SIG-M5 (cell line): Measurements from ENCODE around the gene ETV4.

Experiments
- DNase-seq: peaks from one replicate; lab custom pipeline; 2025; lab: John Stamatoyannopoulos, UW

The ETV4 gene

DNA sequence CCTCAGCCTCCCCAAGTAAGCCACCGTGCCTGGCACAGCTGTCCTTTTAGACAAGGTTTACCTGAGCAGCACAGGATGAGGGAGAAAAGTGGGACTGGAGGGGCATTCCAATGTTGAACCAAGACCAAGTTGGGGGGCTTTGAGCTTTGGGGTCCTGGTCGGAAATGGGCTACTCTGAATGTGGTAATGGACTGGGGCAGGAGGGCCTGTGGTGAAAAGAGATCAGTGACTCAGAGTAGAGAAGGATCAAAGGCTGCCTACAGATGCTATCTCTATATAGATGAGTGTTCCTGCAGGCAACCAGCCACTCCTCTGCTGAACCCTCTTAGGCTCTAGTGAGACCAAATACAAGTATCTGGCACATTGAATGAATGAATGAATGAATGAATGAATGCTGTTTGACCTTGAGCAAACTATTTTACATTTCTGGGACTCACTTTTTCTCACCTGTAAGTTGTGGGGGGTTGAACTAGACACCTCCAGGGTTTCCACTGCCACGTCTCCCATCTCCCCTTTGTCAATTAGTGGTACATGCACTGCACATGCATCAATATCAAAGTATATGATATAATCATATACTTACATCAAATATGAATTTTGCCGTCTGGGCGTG lies 26.3 kb upstream of the ETV4 start:
- DNase-seq, result no peak

DNA sequence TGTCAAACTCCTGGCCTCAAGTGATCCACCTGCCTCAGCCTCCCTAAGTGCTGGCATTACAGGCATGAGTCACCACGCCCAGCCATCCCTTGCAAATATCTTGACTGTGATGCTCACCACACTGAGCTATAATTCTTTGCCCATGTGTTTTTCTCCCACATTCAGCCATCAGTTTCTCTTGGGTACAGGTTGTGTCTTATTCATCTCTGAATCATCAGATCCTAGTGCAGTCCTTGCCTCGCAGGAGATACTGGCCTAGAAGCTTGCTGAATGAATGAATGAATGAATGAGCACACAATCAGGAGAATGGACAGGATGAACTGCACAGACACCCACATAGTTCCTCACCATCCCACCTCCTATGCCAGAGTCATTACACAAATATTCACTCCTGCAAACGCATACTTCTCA lies 24.4 kb upstream of the ETV4 start:
- DNase-seq, result no peak

DNA sequence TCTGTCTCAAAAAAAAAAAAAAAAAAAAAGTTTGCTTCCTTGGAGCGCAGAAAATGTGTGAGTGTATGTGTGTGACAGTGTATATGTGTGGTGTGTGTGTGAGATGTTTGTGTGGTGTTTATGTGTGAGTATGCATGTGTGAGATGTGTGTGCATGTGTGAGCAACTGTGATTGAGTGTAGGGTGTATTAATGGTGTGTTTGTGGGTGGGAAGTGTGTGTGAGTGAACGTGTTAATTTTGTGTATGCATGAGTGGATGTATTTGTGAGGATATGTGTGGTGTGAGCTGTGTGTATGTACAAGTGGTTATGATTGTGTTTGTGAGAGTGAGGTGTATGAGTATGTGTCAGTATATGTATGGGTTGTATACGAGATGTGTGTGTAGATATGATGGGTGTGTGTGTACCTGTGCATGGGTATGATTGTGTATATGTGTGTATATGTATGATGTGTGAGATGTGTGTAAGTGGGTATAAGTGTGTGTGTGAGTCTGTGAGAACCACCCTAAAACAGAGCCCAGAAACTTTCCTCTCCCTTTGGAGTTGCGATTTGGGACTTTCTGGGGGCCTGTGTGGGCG lies 22.5 kb upstream of the ETV4 start:
- no peak for DNase-seq

DNA sequence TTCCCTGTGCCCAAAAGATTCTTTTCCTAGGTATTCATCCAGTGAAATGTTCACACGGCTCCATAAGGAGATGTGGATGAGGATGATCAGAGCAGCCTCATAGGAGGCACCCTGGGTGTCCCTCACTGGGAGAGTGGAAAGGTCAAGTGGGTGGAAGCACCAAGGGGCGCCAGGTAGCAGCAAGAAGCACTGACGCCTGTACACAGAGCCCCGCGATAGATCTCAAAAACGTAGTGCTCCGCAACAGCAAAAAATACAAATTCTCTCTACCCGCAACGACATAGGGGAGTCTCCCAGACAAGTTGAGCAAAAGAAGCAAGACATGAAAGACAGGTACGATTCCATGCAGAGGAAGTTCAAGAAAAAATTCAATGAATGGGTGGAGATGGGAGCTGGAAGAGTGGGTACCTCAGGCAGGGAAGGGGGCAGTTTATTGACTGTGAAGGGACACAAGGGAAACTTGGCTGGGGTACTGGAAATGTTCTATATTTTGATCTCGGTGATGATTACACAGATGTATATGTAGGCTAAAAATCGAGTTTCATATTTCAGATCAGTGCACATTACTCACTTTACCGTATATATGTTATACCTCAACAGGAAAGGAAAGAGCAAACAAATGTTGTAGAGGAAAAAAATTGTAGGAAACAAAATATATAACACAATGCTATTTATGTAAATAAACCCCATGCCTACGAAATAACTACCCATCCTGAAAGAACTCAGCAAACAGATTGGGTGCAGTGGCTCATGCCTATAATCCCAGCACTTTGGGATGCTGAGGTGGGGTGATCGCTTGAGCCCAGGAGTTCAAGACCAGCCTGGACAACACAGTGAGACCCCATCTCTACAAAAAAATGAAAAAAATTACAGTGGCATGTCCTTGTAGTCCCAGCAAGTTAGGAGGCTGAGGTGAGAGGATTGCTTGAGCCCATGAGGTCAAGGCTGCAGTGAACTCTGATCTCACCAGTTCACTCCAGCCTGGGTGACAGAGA lies 17.8 kb upstream of the ETV4 start:
- DNase-seq, result no peak

DNA sequence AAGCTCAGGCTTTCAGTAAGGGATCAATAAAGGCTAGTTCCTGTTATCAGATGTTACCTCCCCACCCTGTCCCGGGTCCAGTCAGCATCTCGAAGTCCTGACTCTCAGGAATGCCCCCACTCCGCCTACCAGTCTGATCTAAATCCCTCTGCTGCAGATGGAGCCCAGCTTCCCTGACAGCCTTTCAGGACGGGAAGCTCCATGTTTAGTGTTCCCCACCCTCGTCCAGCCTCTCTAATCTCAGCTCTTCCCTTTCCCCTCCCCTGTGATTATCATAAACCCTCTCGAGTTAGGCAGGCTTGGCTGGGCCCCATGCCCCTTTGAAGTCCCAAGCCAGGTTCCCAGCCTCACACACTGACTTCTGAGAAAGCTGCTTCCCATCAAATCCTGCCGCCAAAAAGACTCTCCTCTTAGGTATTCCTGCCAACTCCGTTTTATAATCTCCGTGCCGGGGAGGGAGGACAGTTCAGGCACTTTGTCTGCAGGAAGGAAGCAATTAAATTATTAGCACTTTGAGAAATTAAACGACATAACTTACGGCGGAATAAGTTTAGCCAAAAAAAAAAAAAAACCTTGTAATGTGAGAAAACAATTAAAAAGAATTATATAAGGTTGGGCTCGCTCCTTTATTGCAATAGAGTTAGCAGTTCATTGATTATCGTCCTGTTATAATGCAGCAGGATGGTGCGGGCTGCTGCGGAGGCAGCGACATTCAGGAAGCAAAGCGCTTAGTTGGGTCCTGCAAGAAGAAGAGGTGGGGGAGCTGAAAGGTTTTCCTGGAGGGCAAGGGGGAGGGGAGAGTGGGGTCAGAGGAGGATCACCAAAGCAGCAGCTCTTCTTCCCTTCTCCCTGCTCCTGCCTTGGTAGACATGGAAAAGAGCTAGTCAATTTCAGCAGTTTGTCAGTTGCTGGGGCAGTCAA lies 16.8 kb upstream of the ETV4 start:
- DNase-seq, result no peak

DNA sequence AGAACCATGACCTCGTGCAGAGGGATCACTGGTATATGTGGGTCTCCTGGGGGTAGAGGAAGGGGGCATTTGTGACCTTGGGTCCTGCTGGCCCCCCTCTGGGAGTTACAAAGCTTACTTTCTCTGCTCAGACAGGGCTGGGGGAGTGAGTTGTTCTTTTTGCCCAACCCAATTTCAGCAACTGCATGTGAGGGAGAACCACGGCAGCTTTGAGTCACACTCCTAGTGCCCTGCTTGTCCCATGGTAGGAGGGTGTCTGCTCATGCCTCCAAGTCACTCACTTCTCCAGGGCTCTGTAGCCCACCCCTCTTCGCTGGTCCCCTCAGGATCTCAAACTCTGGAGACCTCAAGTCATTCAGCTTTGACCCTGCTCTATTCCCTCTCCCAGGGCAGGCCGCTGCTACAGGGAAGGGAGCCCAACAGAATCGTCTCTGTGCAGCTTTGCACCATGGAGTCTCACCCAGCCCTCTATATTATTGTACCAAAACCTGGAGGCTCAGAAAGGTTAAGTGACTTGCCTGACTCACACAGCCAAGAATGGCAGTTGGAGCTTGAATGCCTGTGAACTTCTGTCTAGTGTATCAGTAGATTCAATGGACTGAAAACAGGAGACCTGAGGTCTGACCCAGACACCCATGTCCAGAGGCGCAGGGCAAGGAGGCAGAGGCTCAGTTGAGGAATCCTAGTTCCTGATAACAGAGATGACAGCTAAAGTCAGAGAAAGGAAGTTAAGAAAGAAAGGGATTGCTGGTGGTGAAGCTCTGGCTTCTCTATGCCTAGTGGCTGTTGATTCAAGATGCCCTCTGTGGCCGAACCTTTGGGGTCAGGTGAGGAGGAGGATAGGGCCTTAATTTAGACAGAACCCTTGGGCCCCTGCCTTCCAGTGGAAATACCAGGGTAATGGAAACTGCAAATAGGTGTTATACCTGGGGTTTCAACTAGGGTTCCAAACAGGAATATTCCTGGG lies 14.6 kb upstream of the ETV4 start:
- DNase-seq, result no peak

DNA sequence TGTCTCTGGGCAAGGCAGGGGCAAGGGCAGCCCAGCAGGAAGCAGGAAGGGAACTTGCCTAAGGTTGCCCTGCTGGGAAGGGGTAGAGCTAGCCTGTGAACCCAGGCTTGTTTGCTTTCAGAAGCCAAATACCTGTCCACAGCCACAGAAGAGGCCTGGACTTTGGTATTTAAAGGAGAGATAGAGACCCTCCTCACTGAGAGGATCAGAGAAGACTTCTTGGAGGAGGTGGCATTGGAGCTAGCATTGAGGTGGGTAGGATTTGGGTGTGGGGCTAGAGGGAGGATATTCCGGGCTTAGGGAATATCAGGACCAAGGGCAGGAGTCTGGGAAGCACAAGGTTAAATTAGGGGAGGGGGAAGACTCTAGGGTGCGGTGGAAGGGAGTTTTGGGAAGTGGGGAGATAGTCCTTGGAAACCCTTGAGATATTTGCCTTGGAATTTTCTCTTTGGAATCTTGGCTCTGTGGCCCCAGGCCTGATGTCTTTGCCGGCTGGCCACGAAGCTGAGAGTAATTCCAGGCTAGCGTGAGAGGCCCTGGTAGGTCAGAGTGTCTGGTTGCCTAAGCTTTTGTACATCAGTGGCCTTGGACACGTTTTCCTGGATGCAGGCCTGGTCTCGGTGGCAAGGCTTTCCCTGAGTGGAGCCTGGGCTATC lies 13.1 kb upstream of the ETV4 start:
- no peak for DNase-seq

DNA sequence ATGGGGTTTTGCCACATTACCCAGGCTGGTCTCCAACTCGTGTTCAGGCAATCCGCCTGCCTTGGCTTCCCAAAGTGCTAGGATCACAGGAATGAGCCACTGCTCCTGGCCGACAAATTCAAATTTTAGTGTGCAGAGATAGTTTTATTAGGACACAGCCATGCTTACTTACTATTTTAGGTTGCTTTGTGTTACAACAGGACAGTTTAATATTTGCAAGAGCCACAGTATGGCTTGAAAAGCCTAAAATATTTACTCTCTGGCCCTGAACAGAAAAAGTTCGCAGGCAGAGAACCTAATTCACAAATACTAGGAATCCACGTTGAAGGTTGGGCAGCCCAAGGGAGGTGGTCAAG lies 12.6 kb upstream of the ETV4 start:
- no peak for DNase-seq

DNA sequence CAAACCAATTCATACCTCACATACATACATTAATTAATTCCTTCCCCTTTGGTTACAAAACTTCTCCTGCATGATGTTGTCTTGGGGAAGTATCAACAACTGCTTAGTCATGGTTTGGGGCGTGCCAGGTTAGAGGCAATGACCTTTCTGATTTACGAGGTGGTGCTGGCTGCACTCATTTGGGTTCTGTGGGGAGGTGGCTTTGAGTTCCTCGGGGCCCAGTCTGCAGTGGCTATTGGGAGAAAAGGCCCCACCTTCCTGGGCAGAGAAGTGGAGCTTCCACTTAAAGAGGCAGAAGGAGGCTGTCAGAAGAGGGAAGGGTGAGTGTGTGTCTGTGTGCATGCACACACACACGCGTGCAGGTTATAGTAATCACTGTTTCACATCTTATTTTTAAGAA lies 10.2 kb upstream of the ETV4 start:
- DNase-seq, result no peak

DNA sequence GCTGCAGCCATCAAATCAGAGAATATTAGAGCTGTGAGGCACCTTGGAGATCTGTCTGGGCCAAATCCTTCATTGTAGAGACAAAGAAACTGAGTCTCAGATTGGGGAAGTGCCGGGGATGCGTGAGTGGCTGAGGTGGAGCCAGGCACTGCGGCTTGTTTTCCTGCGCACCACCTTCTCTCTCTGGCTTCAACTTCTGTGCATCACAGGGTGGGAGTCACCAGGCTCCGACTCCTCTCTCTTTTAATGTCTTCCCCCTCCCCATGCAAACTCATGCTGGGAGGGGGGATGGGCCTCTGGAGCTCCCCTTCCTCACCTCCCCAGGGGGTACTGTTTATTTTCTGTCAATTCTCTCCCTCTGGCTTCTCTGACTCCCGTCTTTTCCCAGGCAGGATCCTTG lies 8.7 kb upstream of the ETV4 start:
- no peak for DNase-seq

DNA sequence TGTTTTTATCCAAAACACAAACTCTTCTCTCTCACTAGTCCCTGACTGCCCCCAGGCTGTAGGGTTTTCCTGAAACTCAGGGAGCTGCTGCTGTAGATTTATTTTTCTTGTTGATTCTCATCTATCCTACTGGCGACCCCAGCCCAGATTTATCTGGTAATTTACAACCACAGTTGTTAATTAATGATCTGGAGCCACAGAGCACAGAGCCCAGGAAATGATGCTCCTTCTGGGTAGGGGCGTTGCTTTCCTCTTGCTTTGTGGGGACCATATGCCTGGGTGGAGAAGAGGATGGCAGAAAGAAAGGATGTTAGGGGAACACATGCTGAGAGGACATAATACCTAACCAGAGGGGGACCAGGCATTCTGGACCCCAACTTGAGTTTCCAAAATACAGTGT lies 7.4 kb upstream of the ETV4 start:
- DNase-seq, result no peak

DNA sequence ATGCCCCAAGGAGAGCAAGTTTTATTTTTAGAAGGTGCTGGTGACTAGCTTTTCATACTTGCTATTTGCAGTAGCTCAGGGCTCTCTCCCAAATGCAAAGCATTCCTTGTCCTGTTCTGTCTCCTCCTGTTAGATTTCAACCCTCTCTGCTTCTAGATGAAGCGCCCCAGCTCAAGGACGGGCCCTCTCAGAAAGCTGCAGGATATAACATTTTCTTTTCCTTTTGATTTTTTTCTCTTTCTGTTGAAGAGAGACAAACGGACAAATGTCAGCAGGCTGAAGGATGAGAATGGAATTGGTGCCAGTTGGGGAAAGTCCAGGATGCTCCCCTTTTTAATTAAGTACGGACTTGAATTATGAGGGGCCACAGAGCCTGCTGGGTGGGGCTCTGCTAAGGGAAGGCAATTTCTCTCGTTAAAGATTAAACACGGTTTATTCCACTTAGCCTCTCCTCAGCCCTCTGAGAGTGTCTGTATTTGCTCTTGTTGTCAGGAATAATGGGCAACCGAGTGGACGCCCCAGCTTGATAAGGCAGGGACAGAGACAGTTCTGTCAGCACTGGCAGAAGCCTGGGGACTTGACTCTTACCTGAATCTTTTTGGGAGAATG lies 6.2 kb upstream of the ETV4 start:
- DNase-seq, result no peak

DNA sequence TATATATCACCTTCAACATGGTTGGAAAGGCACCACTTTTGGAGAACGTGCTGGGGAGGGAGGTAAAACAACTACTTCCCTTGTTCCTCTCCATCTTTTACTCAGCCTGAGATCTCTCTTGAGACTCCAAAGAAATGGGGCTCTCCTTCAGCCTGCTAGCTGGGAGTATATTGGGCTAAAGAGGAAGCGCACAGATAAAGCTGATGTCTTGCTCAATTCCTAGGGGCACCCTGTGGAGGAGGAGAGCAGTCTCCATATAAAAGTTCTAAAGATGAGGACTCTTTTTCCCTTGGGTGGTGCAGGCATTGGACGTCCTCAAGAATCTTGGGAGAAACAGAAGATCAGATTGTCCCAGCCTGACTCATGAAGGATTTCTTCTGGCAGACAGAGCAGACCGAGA lies 4.6 kb upstream of the ETV4 start:
- DNase-seq, result peak; percentile 22

DNA sequence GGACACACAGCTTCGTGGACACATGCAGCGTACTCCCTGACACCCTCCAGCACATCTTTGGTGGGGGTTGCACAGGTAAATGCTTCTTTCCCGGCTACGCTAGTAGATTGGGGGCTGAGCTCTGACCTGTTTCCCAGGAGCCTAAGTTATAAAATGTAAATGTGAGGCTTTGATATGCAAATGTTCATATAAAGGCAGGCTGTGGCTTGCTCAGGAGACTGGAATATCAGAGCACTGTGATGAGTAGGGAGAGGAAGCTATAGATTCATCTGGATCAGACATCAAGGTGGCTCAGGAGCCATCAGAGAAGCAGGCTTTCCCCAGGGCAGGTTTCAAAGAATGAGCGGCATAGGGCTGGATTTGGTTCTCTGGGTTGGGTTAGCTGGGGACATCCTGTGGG lies 3.4 kb upstream of the ETV4 start:
- no peak for DNase-seq

DNA sequence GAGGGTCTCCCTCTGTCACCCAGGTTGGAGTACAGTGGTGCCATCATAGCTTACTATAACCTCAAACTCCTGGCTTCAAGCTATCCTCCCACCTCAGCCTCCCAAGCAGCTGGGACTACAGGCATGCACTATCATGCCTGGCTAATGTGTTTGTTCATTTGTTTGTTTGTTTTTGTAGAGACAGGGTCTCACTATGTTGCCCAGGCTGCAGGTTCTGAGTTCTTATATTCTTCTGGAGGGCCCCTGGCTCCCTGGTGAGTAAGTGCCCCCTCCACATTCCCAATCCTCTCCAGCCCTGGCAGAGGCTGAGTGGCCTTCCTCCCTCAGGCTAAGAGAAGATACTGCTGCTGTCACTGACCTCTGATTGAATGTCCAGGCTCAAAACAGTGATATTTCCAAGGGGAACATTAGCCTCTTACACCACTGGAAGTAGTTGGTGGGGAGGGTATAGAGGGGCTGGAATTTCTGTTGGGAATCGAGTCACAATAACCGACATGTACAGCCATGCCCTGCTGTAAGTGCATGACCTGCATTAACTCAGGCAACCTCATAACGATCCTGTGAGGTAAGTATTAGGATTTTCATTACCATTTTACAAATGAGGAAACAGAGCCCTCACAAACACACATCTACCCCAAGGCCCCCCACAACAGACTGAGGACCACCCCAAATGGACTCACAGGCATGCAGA lies 2.7 kb upstream of the ETV4 start:
- DNase-seq, result no peak

DNA sequence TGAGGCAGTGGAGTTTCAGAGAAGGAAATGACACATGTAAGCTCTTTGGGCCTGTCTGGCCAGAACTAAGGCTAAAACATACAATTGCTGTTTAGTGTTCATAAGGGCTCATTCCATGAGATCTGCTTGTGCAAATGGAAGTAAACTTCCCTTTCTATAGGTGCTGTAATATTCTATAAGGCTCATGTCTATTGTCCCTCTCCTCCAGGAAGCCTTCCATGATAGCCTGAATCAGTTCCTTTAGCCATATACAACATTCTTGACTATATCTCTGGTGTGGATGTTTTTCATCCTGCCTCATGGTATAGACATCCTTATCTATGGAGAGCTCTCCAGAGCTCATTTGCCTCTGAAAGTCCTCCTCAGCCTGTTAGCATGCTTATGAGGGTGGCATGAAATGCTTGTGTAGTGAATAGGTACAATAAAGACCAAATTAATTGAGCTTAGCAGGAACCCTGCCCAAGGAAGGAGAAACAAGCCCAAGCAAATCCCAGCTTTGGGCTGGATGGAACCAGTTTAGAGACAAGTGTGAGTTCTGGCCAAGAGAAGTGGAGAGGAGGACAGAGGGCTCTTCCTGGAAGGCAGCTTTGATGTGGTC lies 1.6 kb upstream of the ETV4 start:
- no peak for DNase-seq

DNA sequence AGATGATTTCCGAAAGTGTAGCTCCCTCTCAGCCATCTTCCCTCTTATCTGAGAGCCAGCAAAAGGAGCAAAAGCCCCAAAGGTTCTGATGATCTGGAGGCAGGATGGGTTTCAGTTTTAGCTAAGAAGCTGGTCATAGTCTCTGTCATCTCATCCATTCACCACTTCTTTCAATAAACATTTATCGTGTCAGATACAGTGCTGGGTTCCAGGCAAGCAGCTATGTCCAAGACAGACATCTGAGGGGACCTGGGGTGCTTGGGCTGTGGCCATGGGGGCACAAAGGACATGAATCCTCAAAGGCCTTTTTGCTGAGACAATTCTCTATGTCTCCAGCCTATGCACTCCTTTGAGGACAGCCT lies 1.0 kb upstream of the ETV4 start:
- DNase-seq, result no peak

DNA sequence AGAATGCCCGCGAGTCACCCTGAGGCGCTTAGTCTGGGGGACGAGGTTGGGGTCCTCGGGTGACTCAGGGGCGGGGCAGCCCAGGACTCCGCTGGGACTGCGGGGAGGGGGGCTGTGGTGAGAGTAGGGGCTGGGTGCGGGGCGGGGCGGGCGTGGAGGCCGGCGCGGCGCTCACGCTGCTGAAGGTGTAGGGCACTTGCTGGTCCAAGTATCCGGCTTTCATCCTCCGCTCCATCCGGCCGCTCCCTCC lies 832 bp downstream of the ETV4 start:
- no peak for DNase-seq

DNA sequence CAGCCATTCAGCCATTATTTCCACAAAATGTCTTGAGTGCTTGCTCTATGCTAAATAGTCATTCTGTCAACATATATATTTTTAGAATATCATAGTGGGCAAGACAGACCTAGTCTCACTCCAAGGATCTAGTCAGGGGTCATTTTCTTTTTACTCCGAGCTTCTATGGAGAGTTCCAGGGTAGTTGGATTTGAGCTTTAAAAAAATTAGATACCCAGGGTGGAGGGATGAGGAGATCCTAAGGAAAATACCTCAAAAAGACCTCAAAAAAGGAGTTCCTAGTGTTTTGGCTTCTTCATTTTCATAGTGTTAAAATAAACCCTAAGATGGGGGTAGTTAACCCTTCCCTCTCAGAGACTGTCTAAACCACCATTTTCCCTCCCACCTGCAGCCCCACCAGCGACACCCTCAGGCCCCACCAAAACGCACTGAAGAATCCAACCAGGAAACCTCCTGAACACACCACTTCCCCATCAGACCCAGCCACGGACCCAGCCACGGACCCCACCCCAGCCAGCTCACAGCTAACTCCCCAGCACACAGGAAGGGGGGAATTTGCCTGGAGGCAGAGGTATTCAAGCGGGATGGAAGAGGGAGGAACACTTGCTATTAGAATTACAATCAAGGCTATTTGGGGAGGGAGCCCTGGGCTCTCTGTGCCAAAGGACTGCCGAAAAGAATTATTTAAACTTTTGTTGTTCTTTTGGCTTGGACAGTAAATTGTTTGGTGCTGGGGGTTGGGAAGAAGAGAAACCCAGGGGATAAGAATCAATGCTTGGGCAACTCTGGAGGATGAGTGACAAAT lies 2.2 kb downstream of the ETV4 start:
- DNase-seq, result no peak
